ENCODE data around the gene EVPL. TPM values are rescaled to one million over a fixed set of nuclear protein-coding genes. Genes with fewer than 3 reads are reported as not detected.
A peak's percentile ranks its signal among the peaks of the same experiment; 100 is the strongest.

EVPL gene
- total RNA-seq, 1 experiment from 2014 or later = 58.0 TPM

DNA sequence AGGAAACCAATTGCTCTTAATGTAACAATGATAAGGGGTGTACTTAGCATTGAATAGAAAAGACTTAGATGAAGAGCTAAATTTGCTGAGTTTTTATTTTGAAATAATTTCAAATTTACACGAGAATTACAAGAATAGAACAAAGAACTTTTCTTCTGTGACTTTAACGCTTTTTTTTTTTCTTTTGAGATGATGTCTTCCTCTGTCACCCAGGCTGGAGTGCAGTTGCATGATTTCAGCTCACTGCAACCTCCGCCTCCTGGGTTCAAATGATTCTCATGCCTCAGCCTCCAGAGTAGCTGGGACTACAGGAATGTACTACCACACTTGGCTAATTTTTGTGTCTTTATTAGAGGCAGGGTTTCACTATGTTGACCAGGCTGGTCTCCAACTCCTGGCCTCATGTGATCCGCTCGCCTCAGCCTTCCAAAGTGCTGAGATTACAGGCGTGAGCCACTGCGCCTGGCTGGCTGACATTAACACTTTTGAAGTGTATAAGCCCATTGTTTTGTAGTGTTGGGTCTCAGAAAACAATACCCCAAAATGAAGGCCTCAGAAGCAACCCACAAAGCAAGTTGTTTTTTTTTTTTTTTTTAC is 46.0 kb downstream of the EVPL start:
- CTCF ChIA-PET = interaction anchor here (0.8 kb wide), 1 partner anchor 76 kb away, joined by 4 read pairs; no protein-coding TSS in a partner anchor
- Histone ChIP-seq H2AFZ (ENCODE audit: low read depth, low read length, poor library complexity, severe bottlenecking) (no peak overlapping the region), H3K9me3 (ENCODE audit: control insufficient read depth in 1 of 2, insufficient read depth in 1 of 2, low read depth in 1 of 2, low read length in 2 of 2) (no peaks in the 10 kb centered on the region), H3K4me1 (ENCODE audit: control insufficient read depth in 1 of 2, insufficient read depth in 2 of 2, low read length in 2 of 2) (peaks cover 12 to 32% of the 10 kb centered on the region in 2 experiments), H3K9me2 (ENCODE audit: insufficient read depth) (no peaks in the 10 kb centered on the region), H3K9ac (ENCODE audit: low read length) (no peak overlapping the region), H3K4me3 (replicated peaks in 1 of 2; ENCODE audit: low read depth in 1 of 2, low read length in 2 of 2) (no peak overlapping the region), H3K79me2 (ENCODE audit: insufficient read depth, low read length) (peaks cover 19% of the 10 kb centered on the region; the same call in 1 of the 2 replicates), H3K27me3 (ENCODE audit: insufficient read depth, low read length) (no peaks in the 10 kb centered on the region), H3K36me3 (ENCODE audit: control insufficient read depth in 1 of 2, insufficient read depth in 2 of 2, low read length in 2 of 2) (no peaks in the 10 kb centered on the region; a peak in 1 of 4 replicates), H3K4me2 (ENCODE audit: low read length) (peak overlapping the region; percentile 80; the same call in 1 of the 2 replicates), H4K20me1 (ENCODE audit: insufficient read depth) (no peaks in the 10 kb centered on the region), H3K27ac (ENCODE audit: low read depth, low read length) (no peak overlapping the region; the same call in 1 of the 2 replicates)
- DNase-seq (ENCODE audit: low read depth, low spot score) (no peak), ATAC-seq (no peak)
- intact Hi-C loops (cut with micrococcal nuclease) = no loop called here
- POLR2A ChIA-PET = no interaction called here
- no peak for TF ChIP-seq TCF7L2 (IDR thresholded peaks at IDR 0.05; ENCODE audit: borderline replicate concordance, extremely low read depth, insufficient read depth, insufficient read length)
- no peak for TF ChIP-seq ZNF274 (IDR thresholded peaks at IDR 0.05; ENCODE audit: low read depth, low read length)
- no peak for TF ChIP-seq JUND (IDR thresholded peaks at IDR 0.05)
- no peak for TF ChIP-seq EGR1 (IDR thresholded peaks at IDR 0.05; ENCODE audit: low read depth)
- no peak for TF ChIP-seq EZH2 (IDR thresholded peaks at IDR 0.05)
- no peak for TF ChIP-seq SIN3A (IDR thresholded peaks at IDR 0.05; ENCODE audit: low read depth)
- TF ChIP-seq EZH2phosphoT487 (IDR thresholded peaks at IDR 0.05; ENCODE audit: borderline replicate concordance) = no peak
- TF ChIP-seq POLR2A (IDR thresholded peaks at IDR 0.05; ENCODE audit: borderline replicate concordance, extremely low read depth, insufficient read depth, insufficient read length) = no peak
- no peak for TF ChIP-seq POLR2AphosphoS5 (IDR thresholded peaks at IDR 0.05; ENCODE audit: low read depth, low read length)
- no peak for TF ChIP-seq RAD21 (IDR thresholded peaks at IDR 0.05; ENCODE audit: low read depth)
- no peak for TF ChIP-seq ELF1 (IDR thresholded peaks at IDR 0.05; ENCODE audit: borderline replicate concordance, low read depth)
- TF ChIP-seq FOSL1 (IDR thresholded peaks at IDR 0.05; ENCODE audit: low read depth) = no peak
- no peak for TF ChIP-seq REST (IDR thresholded peaks at IDR 0.05; ENCODE audit: low read depth)
- TF ChIP-seq SRF (IDR thresholded peaks at IDR 0.05; ENCODE audit: low read depth) = no peak
- no peak for TF ChIP-seq CBX3 (IDR thresholded peaks at IDR 0.05; ENCODE audit: low read depth)
- no peak for TF ChIP-seq ATF3 (IDR thresholded peaks at IDR 0.05)
- TF ChIP-seq ZFX (IDR thresholded peaks at IDR 0.05) = no peak
- TF ChIP-seq ZBTB33 (IDR thresholded peaks at IDR 0.05; ENCODE audit: extremely low read depth, insufficient replicate concordance, low read length) = no peak
- no peak for TF ChIP-seq SP1 (IDR thresholded peaks at IDR 0.05; ENCODE audit: low read depth)
- TF ChIP-seq CTCF (IDR thresholded peaks at IDR 0.05 in 2 of 3, conservative IDR thresholded peaks at IDR 0.05 in 1 of 3; ENCODE audit: borderline replicate concordance in 1 of 3, insufficient read depth in 1 of 3, low read depth in 2 of 3, low read length in 2 of 3) = no peak
- RAD21 ChIA-PET (ENCODE audit: low non-redundant PET in 1 of 2, low total read pairs in 2 of 2, uncharacterized antibody in 2 of 2, unreplicated experiment in 2 of 2) = no interaction called here
- no TSS peak for BruUV-seq (replicated peaks)
